ENCODE results near the gene R3HDML.

The R3HDML gene

DNA sequence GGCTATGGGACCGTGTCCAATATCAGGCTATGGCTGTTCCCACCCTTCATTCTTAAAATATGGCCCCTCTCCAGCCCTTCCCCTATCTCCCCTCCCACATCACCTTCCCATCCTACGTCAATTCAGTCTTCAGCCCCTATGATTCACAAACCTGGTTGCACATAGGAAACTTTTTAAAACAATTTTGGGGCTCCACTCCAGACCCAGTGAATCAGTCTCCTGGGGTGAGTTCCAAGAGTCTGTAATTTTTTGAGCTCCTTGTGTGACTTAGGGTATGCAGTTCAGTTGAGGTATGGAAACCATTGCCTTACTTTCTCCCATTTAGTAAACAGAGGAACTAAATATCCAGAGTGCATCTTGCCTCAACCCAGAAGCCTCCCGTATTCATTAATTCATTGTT, 24.2 kb downstream of the R3HDML start:
- no peaks in the 10 kb centered on the region for H3K9me3 ChIP-seq
- no peaks in the 10 kb centered on the region for H3K27me3 ChIP-seq
- no peak overlapping the region for H3K4me3 ChIP-seq (ENCODE audit: low read depth, low read length)
- no peak for DNase-seq
- H3K4me1 ChIP-seq = no peaks in the 10 kb centered on the region
- TF ChIP-seq, protein P1, sequence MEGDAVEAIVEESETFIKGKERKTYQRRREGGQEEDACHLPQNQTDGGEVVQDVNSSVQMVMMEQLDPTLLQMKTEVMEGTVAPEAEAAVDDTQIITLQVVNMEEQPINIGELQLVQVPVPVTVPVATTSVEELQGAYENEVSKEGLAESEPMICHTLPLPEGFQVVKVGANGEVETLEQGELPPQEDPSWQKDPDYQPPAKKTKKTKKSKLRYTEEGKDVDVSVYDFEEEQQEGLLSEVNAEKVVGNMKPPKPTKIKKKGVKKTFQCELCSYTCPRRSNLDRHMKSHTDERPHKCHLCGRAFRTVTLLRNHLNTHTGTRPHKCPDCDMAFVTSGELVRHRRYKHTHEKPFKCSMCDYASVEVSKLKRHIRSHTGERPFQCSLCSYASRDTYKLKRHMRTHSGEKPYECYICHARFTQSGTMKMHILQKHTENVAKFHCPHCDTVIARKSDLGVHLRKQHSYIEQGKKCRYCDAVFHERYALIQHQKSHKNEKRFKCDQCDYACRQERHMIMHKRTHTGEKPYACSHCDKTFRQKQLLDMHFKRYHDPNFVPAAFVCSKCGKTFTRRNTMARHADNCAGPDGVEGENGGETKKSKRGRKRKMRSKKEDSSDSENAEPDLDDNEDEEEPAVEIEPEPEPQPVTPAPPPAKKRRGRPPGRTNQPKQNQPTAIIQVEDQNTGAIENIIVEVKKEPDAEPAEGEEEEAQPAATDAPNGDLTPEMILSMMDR (IDR thresholded peaks at IDR 0.05; ENCODE audit: low read depth, low read length) = no peak
- H3K36me3 ChIP-seq = no peaks in the 10 kb centered on the region

DNA sequence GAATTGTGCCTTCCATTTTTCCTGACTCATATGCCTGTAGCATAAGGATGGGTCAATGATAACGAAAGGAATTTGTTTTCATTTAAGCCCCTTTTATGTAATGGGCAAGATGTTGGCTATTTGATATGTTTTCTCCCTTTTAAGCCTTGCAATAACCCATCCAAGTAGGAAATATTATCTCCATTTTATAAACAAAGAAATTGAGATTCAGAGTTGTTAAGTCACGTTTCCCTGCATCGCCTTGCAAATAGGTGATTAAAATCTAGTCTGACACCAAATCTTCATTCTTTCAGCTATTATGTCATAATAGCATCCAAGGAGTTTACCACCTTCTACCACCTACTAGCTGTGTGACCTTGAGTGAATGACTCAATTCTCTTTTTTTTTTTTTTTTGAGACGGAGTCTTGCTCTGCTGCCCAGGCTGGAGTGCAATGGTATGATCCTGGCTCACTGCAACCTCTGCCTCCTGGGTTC, 25.7 kb downstream of the R3HDML start:
- H3K9me3 ChIP-seq = no peaks in the 10 kb centered on the region
- DNase-seq = no peak
- TF ChIP-seq, protein P1 (IDR thresholded peaks at IDR 0.05; ENCODE audit: low read depth, low read length) = no peak
- H3K36me3 ChIP-seq = no peaks in the 10 kb centered on the region
- no peaks in the 10 kb centered on the region for H3K27me3 ChIP-seq
- no peak overlapping the region for H3K4me3 ChIP-seq (ENCODE audit: low read depth, low read length)
- H3K4me1 ChIP-seq = no peaks in the 10 kb centered on the region

DNA sequence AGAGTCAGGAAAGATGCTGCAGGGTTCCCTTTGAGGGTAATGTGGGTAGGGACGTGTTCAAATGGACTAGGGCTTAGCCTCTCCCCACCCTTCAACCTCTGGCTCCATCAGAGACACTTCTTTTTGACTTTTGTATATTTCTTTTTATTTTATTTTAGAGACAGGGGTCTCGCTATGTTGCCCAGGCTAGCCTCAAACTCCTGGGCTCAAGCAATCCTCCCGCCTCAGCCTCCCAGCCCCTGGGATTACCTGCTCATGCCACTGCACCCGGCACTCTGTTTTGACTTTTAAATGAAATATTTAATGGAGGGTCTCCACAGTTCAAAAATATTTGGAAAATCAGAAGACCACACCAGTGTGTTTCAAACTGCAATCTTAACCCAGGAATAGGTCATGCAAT, 27.2 kb downstream of the R3HDML start:
- no peak for DNase-seq
- no peak overlapping the region for H3K4me3 ChIP-seq (ENCODE audit: low read depth, low read length)
- H3K4me1 ChIP-seq = no peaks in the 10 kb centered on the region
- TF ChIP-seq, protein P1 (IDR thresholded peaks at IDR 0.05; ENCODE audit: low read depth, low read length) = no peak
- H3K36me3 ChIP-seq = no peaks in the 10 kb centered on the region
- no peaks in the 10 kb centered on the region for H3K9me3 ChIP-seq
- no peaks in the 10 kb centered on the region for H3K27me3 ChIP-seq

DNA sequence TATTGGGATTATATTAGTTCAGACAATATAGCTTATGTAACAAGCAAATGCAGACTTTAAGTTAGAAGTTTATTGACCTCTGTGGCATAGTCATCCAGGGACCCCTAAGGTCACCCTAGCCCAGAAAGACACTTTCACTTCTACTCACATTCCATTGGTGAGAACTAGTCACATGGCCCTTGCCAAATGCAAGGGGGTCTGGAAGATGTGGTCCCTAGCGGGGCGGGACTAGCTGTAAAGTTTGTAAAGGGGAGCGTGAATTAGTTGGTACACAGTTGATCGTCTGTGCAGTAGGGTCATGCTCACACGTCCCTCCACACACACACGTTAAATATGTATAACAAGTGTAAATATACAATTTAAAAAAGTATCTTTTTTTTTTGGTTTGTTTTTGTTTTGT, 27.9 kb downstream of the R3HDML start:
- no peak overlapping the region for H3K4me3 ChIP-seq (ENCODE audit: low read depth, low read length)
- no peaks in the 10 kb centered on the region for H3K27me3 ChIP-seq
- H3K4me1 ChIP-seq = no peaks in the 10 kb centered on the region
- DNase-seq = no peak
- no peaks in the 10 kb centered on the region for H3K36me3 ChIP-seq
- TF ChIP-seq, protein P1 (IDR thresholded peaks at IDR 0.05; ENCODE audit: low read depth, low read length) = no peak
- no peaks in the 10 kb centered on the region for H3K9me3 ChIP-seq

DNA sequence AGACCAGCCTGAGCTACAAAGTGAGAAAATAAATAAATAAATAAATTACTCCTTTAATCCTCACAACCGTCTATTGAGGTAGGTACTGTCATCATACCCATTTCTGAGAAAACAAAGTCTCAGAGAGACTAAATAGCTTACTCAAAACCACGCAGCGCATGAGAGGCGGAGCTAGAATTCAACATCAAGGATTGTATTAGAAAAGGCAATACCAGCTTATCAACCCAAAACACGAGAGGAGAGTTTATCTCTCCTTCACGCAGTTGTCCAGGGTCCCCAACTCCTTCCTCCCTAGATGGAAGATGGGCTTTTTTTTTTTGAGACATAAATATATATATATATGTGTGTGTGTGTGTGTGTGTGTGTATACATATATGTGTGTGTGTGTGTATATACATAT, 30.9 kb downstream of the R3HDML start:
- H3K4me1 ChIP-seq = no peaks in the 10 kb centered on the region
- no peak overlapping the region for H3K4me3 ChIP-seq (ENCODE audit: low read depth, low read length)
- TF ChIP-seq, protein P1 (IDR thresholded peaks at IDR 0.05; ENCODE audit: low read depth, low read length) = no peak
- H3K9me3 ChIP-seq = no peaks in the 10 kb centered on the region
- H3K36me3 ChIP-seq = no peaks in the 10 kb centered on the region
- H3K27me3 ChIP-seq = no peaks in the 10 kb centered on the region
- no peak for DNase-seq

DNA sequence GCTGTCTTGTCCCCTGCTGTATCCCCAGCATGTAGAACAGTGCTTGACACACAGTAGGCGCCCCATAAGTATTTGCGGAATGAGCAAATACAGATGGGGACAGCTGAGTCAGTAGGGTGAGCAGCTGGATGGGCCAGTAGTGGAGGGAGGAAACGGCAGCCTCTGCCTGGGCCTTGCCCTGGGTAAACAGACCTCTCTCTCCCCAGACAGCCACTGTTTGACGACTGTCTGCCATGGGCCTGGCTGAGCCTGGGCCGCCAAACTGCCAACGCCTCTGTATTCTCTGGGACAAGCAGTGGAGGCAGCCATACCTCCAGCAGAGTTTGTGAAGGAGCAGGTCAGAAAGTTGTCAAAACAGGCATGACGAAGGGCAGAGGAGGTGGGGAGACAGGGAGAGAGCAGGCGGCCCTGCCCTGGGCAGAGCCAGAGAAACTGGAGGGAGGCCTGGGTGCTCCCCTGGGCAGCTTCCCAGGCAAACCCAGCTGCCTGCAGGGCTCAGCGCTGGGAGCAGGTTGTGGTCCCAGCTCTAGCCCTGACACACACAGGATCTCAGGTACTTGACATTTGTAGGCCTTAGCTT, 33.9 kb downstream of the R3HDML start:
- Histone ChIP-seq H3K4me3 (ENCODE audit: low read depth, low read length) (no peak overlapping the region), H3K9me3 (no peaks in the 10 kb centered on the region), H3K27me3 (no peaks in the 10 kb centered on the region), H3K36me3 (no peaks in the 10 kb centered on the region), H3K4me1 (no peaks in the 10 kb centered on the region)
- TF ChIP-seq, protein P1 (IDR thresholded peaks at IDR 0.05; ENCODE audit: low read depth, low read length) = no peak
- DNase-seq = no peak
